H1 (cell line): ENCODE measurements around the gene FGD6. TPM values are rescaled to one million over a fixed set of nuclear protein-coding genes. Genes with fewer than 3 reads are reported as not detected.

Experiments
- EP300 ChIP-seq, 2 experiments: IDR thresholded peaks; 1 replicate in 1 of 2; 2 replicates in 1 of 2; pipeline ENCODE4 v1.6.1; 2011 to 2012; ENCODE audit warnings: low read depth in 2 of 2, low read length in 2 of 2, mild to moderate bottlenecking in 2 of 2, borderline replicate concordance in 1 of 2, inconsistent platforms in 1 of 2, moderate library complexity in 1 of 2
- KDM1A ChIP-seq: fragments of 200-600, 300-600 bp; sonication (generic); IDR thresholded peaks from 2 replicates; pipeline ENCODE4 v1.7.1; 2016; ENCODE audit warnings: mild to moderate bottlenecking, low read length, borderline replicate concordance
- polyA plus RNA-seq, 7 experiments: library from polyadenylated mRNA; depleted of rRNA in 3 of 7; stranded (reverse) in 5 of 7; unstranded in 2 of 7; fragments of >200 nt in 5 of 7; fragments of 200-250 nt in 2 of 7; gene quantifications; 1 replicate in 5 of 7; 2 replicates in 1 of 7; 4 replicates in 1 of 7; pipeline versions ENCODE4 v1.2.1 to v1.2.3, GENCODE V29; 2011 to 2013; ENCODE audit warnings: missing spikeins in 2 of 7, mixed read lengths in 2 of 7
- total RNA-seq: library from RNA; stranded (reverse); fragmentation: NEBNext Ultra II Directional; extraction: Animal tissue kit (Norgen Biotek cat#: 25700); gene quantifications from 2 replicates; pipeline ENCODE4 v1.2.1, GENCODE V29; 2021

The FGD6 gene
- total and polyA plus RNA-seq, 2 of the 8 experiments (the other 6 are each of a cell fraction or from before 2014, with no cell fraction given): 12.2 to 24.3 TPM

DNA sequence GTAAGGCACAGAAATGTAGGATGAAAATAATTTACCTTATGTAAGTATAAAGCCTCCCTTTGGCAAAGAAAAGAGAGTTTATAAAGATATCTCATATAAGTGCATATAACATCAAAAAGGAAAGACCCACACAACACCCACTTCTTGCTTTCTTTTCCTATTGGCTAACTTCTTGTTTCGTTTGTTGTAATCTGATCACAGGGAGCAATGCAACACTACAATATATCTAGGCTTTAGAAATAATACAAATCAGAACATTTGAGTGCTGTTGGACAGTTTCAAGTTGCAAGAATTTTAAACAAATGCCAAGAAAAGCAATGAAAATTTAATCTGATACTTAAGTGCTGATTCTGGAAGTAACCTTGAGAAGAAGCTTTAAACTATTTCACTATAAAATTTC, 1.3 kb downstream of the FGD6 start (continued):
- TF ChIP-seq EP300 (IDR thresholded peaks at IDR 0.05; ENCODE audit: borderline replicate concordance in 1 of 2, low read depth in 2 of 2, low read length in 2 of 2) (no peak), KDM1A (no peak)
